Gastroesophageal sphincter (tissue), 4 donors: ENCODE data around the gene MIPOL1. TPM values are rescaled to one million over a fixed set of nuclear protein-coding genes. Genes with fewer than 3 reads are reported as not detected.

Experiments used
- ATAC-seq: fragments of 150-250 bp; one replicate; pipeline ENCODE4 v1.9.1; 2016; ENCODE audit warnings: mild to moderate bottlenecking, moderate library complexity
- H3K27ac ChIP-seq, 4 donors: fragments of 200-600 bp; sonication (generic) in 3 of 4; 1 replicate in 3 of 4; 2 replicates in 1 of 4; pipeline ENCODE4 v1.5.1; 2016 to 2019
- H3K27me3 ChIP-seq: fragments of 200-600 bp; sonication (generic); one replicate; pipeline ENCODE4 v1.5.1; 2019
- H3K36me3 ChIP-seq, 2 donors: fragments of 200-600 bp; sonication (generic); one replicate each; pipeline ENCODE4 v1.5.1; 2019; ENCODE audit warnings: control low read depth in 1 of 2
- H3K4me1 ChIP-seq, 3 donors: fragments of 200-600 bp; sonication (generic); 1 replicate in 2 of 3; 2 replicates in 1 of 3; pipeline ENCODE4 v1.5.1; 2016 to 2019; ENCODE audit warnings: control low read depth in 2 of 3
- H3K4me3 ChIP-seq, 2 donors: fragments of 200-600 bp; sonication (generic); one replicate each; pipeline ENCODE4 v1.5.1; 2019; ENCODE audit warnings: mild to moderate bottlenecking in 1 of 2, moderate library complexity in 1 of 2
- H3K9me3 ChIP-seq, 3 donors: fragments of 200-600 bp; sonication (generic); one replicate each; pipeline ENCODE4 v1.5.1; 2017 to 2019; ENCODE audit warnings: control low read depth in 2 of 3
- CTCF ChIP-seq, 4 experiments: fragments of 200-600 bp in 2 of 4; fragments of 450-650 bp in 2 of 4; sonication (generic) in 1 of 4; IDR thresholded peaks; one replicate each; pipeline ENCODE4 v1.5.1; 2017 to 2019; ENCODE audit warnings: antibody characterized with exemption in 4 of 4, mild to moderate bottlenecking in 2 of 4, moderate library complexity in 2 of 4
- EP300 ChIP-seq: sonication (generic); formaldehyde crosslinking; IDR thresholded peaks from one replicate; pipeline ENCODE4 v1.6.1; 2017; ENCODE audit warnings: antibody characterized with exemption, mild to moderate bottlenecking
- POLR2A ChIP-seq, 2 donors: fragments of 450-650 bp; IDR thresholded peaks; one replicate each; pipeline ENCODE4 v1.6.1; 2017; ENCODE audit warnings: antibody characterized with exemption in 2 of 2, mild to moderate bottlenecking in 2 of 2, moderate library complexity in 1 of 2
- POLR2AphosphoS5 ChIP-seq: sonication (generic); formaldehyde crosslinking; IDR thresholded peaks from one replicate; pipeline ENCODE4 v1.6.1; 2017; ENCODE audit warnings: antibody characterized with exemption
- WGBS, 2 donors: methylation state at CpG; one replicate each; pipeline ENCODE4 v1.1.5; 2018; ENCODE audit warnings: low coverage in 1 of 2; 5-methylcytosine and 5-hydroxymethylcytosine counted together
- total RNA-seq, 4 donors: library from RNA; depleted of rRNA; stranded (reverse); fragments of >200 nt; gene quantifications; one replicate each; pipeline ENCODE4 v1.1.0, GENCODE V29; 2016

Gene MIPOL1
- total RNA-seq, 4 donors from 2014 or later = 10.6 to 32.8 (median 19.4) TPM

DNA sequence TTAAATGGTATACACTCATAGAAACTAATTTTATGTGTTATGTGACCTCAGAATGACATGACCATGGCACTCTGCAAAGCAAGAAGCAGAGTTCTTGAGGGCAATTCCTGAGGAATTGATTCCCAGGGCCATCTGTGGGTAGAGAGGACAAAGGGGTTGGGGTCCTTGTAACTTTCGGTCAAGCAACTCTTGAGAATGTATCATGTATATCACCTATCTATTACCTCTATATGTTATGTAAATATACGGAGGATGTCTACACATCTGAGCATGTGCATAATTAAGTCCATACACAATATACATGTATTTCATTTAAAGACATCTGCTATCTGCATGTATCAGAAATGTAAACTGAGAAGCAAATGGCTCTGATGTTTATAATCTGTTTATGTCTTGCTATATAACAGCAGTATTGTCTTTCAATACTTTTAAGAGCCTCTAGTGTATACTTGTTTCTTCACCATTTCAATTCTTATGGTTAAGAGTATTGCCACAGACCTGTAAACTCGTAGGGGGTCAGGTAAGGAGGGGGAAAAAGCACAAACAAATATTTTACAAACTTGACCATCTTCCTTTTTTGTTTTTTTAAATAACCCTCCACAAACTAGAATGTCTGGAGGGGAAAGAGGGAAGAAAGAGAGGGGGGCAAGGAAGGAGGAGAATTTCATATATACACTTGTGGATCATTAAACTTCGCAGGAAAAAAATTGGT, 392.8 kb downstream of the MIPOL1 start:
- H3K4me1 ChIP-seq = peaks cover 0 to 46% (median 7%) of the 10 kb centered on the region in 3 donors
- peaks cover 100% of the 10 kb centered on the region for H3K27me3 ChIP-seq
- 16 to 34% methylated on average over 4 of the region's 4 CpGs for WGBS, 2 donors
- no peak overlapping the region for H3K27ac ChIP-seq
- no peak overlapping the region for H3K4me3 ChIP-seq
- ATAC-seq = no peak
- H3K9me3 ChIP-seq = peaks cover 0 to 8% (median 0%) of the 10 kb centered on the region in 3 donors
- no peak for TF ChIP-seq EP300
- H3K36me3 ChIP-seq = no peaks in the 10 kb centered on the region

GRCh38 chr14:37591311-37591940, 393.7 kb downstream of the MIPOL1 start:
- TF ChIP-seq POLR2A (IDR thresholded peaks at IDR 0.05) (no peak), POLR2AphosphoS5 (no peak), EP300 (no peak), CTCF (IDR thresholded peaks at IDR 0.05) (no peak)
- peaks cover 0 to 54% (median 12%) of the 10 kb centered on the region in 3 donors for H3K4me1 ChIP-seq
- H3K27me3 ChIP-seq = peaks cover 100% of the 10 kb centered on the region
- H3K27ac ChIP-seq = no peak overlapping the region
- H3K9me3 ChIP-seq = peaks cover 0 to 8% (median 0%) of the 10 kb centered on the region in 3 donors
- no peak for ATAC-seq
- WGBS, 2 donors = 0 to 8% methylated on average over 4 to 10 of the region's 45 CpGs
- no peaks in the 10 kb centered on the region for H3K36me3 ChIP-seq
- H3K4me3 ChIP-seq = no peak overlapping the region

GRCh38 chr14:37591941-37592481, 394.3 kb downstream of the MIPOL1 start:
- H3K4me3 ChIP-seq = no peak overlapping the region
- H3K27me3 ChIP-seq = peaks cover 100% of the 10 kb centered on the region
- no peak for ATAC-seq
- TF ChIP-seq POLR2A (IDR thresholded peaks at IDR 0.05) = no peak
- TF ChIP-seq POLR2AphosphoS5 = no peak
- no peak for TF ChIP-seq EP300
- no peak for TF ChIP-seq CTCF (IDR thresholded peaks at IDR 0.05)
- 2% methylated on average over 14 of the region's 58 CpGs; no CpG with 5 or more reads in 1 of the 2 donors for WGBS, 2 donors
- H3K27ac ChIP-seq = no peak overlapping the region
- H3K4me1 ChIP-seq = peaks cover 0 to 54% (median 12%) of the 10 kb centered on the region in 3 donors
- H3K9me3 ChIP-seq = peaks cover 0 to 8% (median 0%) of the 10 kb centered on the region in 3 donors
- no peaks in the 10 kb centered on the region for H3K36me3 ChIP-seq

- Histone ChIP-seq H3K27me3 (peaks cover 100% of the 10 kb centered on the region), H3K4me1 (peaks cover 0 to 54% (median 13%) of the 10 kb centered on the region in 3 donors), H3K36me3 (no peaks in the 10 kb centered on the region), H3K27ac (no peak overlapping the region), H3K4me3 (no peak overlapping the region), H3K9me3 (peaks cover 0 to 8% (median 0%) of the 10 kb centered on the region in 3 donors)
- WGBS, 2 donors = 10 to 20% methylated on average over 1 to 8 of the region's 42 CpGs
- TF ChIP-seq POLR2A (IDR thresholded peaks at IDR 0.05) (no peak), EP300 (no peak), POLR2AphosphoS5 (no peak), CTCF (IDR thresholded peaks at IDR 0.05) (no peak)
- no peak for ATAC-seq
These were observed 395.0 kb downstream of the MIPOL1 start for GRCh38 chr14:37592482-37593408.
